ENCODE measurements around the gene MAP4K3. TPM values are rescaled to one million over a fixed set of nuclear protein-coding genes. Genes with fewer than 3 reads are reported as not detected.

The MAP4K3 gene
- total RNA-seq, 1 experiment from 2014 or later, result 21.4 TPM

DNA sequence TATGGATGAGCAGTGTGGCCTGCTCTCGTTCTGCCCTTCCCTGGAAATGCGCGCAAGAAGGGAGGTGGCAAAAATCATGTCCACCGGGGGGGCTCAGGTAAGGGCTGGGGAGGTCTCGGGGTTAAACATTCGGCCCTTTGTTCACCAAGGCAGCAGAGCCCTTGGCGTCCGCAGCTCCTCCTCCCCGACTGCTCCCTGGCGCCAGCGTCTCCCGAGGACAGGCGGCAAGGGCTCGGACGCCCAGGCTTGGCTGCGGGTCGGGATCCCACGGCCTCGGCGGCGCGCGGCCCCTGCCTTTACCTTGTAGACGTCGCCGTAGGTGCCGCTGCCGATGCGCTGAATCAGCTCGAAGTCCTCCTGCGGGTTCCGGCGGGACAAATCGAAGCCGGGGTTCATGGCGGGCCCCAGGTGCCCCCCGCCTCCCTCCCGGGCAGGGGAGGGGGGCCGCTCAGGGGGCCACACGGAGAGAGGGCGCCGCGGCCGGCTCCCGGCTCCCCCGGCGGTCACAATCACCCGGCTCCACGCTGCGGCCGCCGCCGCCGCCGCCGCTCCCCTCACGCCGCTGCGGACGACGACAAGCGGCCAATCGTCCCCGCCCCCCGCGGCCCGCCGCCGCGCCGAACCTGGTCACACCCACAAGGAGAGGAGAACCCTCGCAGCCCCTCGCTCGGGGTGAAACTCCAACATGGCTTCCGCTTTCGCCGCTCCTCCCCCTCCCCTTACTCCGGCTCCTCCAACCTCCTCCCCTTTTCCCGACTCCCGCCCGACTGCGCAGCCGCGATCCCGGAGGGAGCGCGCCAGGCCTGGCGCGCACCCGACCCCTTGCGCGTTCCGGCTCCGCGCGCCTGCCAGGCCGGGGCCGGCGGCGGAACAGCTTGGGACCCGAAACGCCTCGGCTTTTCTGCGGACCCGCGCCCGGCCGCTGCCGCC lies at the start of gene MAP4K3 (continued):
- no peak for TF ChIP-seq CTCF (IDR thresholded peaks at IDR 0.05 in 2 of 3, conservative IDR thresholded peaks at IDR 0.05 in 1 of 3; ENCODE audit: borderline replicate concordance in 1 of 3, insufficient read depth in 1 of 3, low read depth in 2 of 3, low read length in 2 of 3)
- no peak for TF ChIP-seq CEBPB (IDR thresholded peaks at IDR 0.05; ENCODE audit: low read depth)
- TF ChIP-seq SP1 (IDR thresholded peaks at IDR 0.05; ENCODE audit: low read depth), result no peak
- peak; percentile 75 for TF ChIP-seq SIN3A (IDR thresholded peaks at IDR 0.05; ENCODE audit: low read depth)
- TF ChIP-seq EGR1 (IDR thresholded peaks at IDR 0.05; ENCODE audit: low read depth), result no peak
- no peak for TF ChIP-seq FOSL1 (IDR thresholded peaks at IDR 0.05; ENCODE audit: low read depth)
- TF ChIP-seq RAD21 (IDR thresholded peaks at IDR 0.05; ENCODE audit: low read depth), result no peak

DNA sequence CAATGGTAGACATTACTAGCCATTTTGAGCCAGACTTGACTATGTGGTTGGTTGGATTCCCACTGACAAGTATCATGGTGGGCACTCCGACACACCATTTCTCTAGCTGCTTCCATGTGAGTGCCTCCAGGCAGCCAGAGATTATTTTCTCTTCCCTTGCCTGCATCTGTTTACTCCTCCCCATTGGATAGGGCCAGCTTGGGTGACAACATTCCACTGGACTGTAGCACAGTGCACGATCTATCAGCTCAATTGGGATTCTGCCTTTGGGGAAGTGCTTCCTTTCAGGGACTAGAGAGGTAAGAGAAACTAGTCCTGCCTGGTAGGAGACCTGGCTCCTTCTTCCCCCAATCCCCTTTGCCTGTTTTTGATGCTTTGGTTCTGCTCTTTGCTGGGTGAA lies 49.0 kb upstream of the MAP4K3 start:
- Histone ChIP-seq H3K9me2 (ENCODE audit: insufficient read depth) (no peaks in the 10 kb centered on the region), H3K79me2 (ENCODE audit: insufficient read depth, low read length) (no peaks in the 10 kb centered on the region), H3K27ac (ENCODE audit: low read depth, low read length) (no peak overlapping the region), H3K4me3 (replicated peaks in 1 of 2; ENCODE audit: low read depth in 1 of 2, low read length in 2 of 2) (no peak overlapping the region), H3K4me1 (ENCODE audit: control insufficient read depth in 1 of 2, insufficient read depth in 2 of 2, low read length in 2 of 2) (peaks cover 6 to 12% of the 10 kb centered on the region in 2 experiments; a peak in 3 of 4 replicates), H3K9me3 (ENCODE audit: control insufficient read depth in 1 of 2, insufficient read depth in 1 of 2, low read depth in 1 of 2, low read length in 2 of 2) (no peaks in the 10 kb centered on the region), H3K27me3 (ENCODE audit: insufficient read depth, low read length) (no peaks in the 10 kb centered on the region), H3K4me2 (ENCODE audit: low read length) (no peak overlapping the region), H4K20me1 (ENCODE audit: insufficient read depth) (no peaks in the 10 kb centered on the region), H2AFZ (ENCODE audit: low read depth, low read length, poor library complexity, severe bottlenecking) (no peak overlapping the region), H3K9ac (ENCODE audit: low read length) (no peak overlapping the region), H3K36me3 (ENCODE audit: control insufficient read depth in 1 of 2, insufficient read depth in 2 of 2, low read length in 2 of 2) (no peaks in the 10 kb centered on the region)
- no peak for ATAC-seq
- BruUV-seq (replicated peaks), result no TSS peak
- RAD21 ChIA-PET (ENCODE audit: low non-redundant PET in 1 of 2, low total read pairs in 2 of 2, uncharacterized antibody in 2 of 2, unreplicated experiment in 2 of 2), result no interaction called here
- POLR2A ChIA-PET, result no interaction called here
- CTCF ChIA-PET, result no interaction called here
- intact Hi-C loops (cut with micrococcal nuclease), result no loop called here
- no peak for TF ChIP-seq SIN3A (IDR thresholded peaks at IDR 0.05; ENCODE audit: low read depth)
- no peak for DNase-seq (ENCODE audit: low read depth, low spot score)
